Effector CD4-positive, alpha-beta T cell (primary cell): Measurements from ENCODE around the gene DAPP1.

Experiments used
- DNase-seq: peaks from one replicate; pipeline ENCODE4 v3.0.0-alpha.2; 2020

The DAPP1 gene

GRCh38 chr4:99857307-99857706, 40.7 kb downstream of the DAPP1 start:
- DNase-seq, result no peak

DNA sequence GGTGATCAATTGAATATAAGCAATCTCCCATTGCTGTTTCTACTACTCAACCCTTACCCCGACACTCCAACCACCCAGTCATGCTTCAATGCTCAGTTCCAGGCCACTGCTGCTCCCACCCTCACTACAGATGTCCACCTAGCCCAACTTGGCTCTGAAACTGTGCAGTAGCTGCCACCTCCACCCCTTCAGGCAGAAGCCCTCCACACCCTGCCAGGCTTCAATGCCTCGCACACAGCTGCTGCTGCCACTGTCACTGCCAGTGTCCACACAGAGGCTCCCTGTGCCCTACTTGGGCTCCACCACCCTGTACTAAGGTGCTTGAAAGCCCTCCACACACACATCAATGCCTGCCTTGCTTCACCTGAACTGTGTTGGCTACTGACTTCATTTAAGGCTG, 43.0 kb downstream of the DAPP1 start:
- no peak for DNase-seq

DNA sequence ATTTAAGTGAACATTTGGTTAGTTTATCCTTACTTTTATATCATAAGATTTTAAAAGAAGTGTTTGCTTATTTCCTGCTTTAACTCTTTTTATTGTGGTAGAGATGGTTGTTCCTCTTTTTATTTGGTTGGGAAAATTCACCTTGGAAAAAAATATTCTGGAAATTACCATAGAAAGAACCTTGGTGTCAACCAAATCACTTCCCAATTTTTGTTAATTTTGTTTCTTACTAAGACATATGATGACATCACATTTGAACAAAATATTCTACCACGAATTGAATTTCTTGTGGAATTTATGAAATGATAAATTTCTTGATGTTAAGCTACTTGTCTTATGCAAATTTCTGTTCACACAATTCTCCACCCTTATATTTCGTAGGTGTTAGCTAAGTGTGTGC, 43.9 kb downstream of the DAPP1 start:
- DNase-seq, result no peak

GRCh38 chr4:99861120-99861905, 44.7 kb downstream of the DAPP1 start:
- no peak for DNase-seq

- no peak for DNase-seq
Observed at GRCh38 chr4:99863804-99864203, 47.2 kb downstream of the DAPP1 start.

DNA sequence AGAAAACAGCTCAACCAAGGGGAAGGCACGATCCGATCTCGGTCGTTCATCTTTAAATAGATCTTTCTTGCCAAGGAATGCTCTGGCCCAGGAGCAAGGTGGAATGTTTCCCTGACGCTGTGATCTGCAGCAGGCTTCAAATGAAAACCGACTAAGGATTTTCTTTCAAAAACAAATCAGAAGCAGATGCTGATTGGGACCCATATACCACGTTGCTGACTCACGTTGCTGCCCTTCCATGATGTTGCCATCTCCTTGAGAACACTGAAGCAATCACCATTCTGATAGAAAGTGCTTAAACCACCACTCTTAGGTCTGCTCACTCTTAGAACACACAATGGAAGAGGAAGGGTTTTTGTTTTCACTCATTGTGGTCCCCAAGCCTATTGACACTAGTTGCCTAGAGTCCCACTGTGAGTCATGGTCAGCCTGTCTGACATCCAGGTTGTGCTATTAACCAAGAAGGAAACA, 51.5 kb downstream of the DAPP1 start:
- DNase-seq, result no peak

DNA sequence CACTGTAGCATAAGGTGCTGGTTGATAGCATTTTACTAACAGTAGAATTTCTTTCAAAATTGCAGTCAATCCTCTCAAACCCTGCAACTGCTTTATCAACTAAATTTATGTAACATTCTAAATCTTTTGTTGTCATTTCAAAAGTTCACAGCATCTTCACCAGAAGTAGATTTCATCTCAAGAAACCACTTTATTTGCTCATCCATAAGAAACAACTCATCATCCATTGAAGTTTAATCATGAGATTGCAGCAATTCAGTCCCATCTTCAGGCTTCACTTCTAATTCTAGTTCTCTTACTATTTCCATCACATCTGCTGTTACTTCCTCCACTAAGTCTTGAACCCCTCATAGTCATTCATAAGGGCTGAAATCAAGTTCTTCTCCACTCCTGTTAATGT, 55.9 kb downstream of the DAPP1 start:
- no peak for DNase-seq

- DNase-seq, result no peak
Observed at GRCh38 chr4:99875071-99875470, 58.4 kb downstream of the DAPP1 start.

- no peak for DNase-seq
Observed at GRCh38 chr4:99876946-99877345, 60.3 kb downstream of the DAPP1 start.

GRCh38 chr4:99878604-99879003, 62.0 kb downstream of the DAPP1 start:
- no peak for DNase-seq

DNA sequence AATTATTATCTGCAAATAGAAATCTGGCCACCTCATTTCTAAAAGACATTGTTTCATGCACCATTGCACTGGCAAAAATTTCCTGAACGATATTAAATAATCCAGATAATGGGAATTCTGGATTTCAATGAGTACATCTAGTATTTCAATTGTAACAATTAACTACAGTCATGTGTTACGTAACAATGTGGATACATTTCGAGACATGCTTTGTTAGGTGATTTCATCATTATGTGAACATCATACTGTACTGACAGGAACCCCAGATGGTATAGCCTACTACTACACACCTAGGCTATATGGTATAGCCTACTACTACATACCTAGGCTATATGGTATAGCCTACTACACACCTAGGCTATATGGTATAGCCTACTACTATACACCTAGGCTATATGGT, 62.8 kb downstream of the DAPP1 start:
- no peak for DNase-seq

DNA sequence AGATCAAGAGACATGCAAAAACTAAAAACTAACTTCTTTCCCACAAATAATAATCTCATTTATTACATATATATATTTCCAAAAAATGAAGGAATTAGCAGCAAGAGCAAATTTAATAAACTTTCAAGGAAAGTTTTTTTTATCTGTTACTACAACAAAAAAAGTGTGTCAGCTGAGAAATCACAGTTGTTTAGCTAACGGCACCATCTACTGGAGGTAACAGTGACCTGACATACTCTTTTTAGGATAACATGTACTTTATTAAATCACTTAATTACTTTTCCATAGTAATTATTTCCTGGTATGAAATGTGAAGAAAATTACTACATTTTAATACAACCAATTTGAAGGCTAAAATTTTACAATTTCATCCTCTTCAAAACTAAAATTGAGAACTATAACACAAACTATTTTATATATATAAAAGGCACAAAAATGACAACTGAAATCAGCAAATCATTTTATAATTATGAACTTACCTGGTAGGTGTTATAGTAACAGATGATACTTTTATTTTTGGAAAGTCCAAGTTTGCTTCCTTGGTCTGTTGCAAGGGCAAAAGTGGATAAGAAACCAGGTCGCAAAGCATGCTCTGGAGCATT, 68.5 kb downstream of the DAPP1 start:
- peak; percentile 19 for DNase-seq

DNA sequence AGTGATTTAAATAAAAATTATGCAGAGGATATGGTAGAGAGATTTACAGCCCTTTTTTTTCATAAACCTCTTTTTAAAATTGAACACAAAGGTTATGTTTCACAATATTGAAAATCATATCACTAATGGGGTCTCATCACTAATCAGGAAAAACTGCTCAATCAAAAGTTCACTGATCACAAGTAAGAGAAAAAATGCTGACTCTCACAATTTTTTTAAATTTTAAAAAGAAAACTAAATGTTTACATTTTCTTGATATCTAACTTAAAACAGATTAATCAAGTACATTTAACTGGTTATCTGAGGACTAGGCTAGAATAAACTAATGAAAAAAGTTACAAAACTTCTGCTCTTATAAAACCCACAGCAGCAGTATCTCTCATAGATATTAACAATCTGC, 69.1 kb downstream of the DAPP1 start:
- DNase-seq, result no peak

GRCh38 chr4:99886146-99886545, 69.5 kb downstream of the DAPP1 start:
- DNase-seq, result no peak

DNA sequence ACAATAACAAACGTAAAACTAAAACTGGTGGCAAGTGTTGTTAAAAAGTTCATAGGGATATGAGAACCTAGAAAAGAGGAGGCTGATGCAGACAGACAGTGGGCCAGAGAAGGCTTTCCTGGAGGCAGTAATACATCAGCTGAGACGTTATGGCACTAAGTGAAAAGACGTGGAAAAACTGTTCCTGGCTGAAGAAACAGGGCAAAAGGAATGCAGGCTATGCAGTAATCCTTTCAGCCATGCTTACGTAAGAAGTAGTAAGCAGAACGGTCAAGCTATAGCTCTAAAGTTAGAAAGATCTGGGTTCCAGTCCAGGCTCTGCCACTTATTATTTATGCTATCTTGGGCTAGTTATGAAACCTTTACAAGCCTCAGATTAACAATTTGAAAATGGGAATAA, 71.2 kb downstream of the DAPP1 start:
- DNase-seq, result no peak

GRCh38 chr4:99891351-99891750, 74.7 kb downstream of the DAPP1 start:
- DNase-seq, result no peak

- no peak for DNase-seq
Observed at GRCh38 chr4:99893029-99893428, 76.4 kb downstream of the DAPP1 start.

DNA sequence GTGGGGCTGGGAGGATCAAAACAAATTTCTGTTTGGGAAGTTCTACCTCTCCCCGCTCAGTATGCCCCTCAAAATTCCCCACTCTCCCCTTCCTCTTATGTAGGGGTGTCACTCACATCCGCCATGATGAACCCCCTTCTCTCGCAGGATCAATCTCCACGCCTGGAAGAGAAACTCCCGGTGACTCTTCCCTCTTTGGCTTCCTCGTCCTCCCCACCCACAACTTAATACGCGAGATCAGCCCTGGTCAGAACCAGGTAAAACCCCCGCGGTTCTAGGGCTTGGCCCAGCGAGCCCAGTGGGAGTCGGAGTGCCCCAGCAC, 77.2 kb downstream of the DAPP1 start:
- no peak for DNase-seq

- peak; percentile 86 for DNase-seq
Observed at GRCh38 chr4:99894161-99894997, 77.8 kb downstream of the DAPP1 start, which contains the start of gene LAMTOR3. Gene LAMTOR3 (minus strand): TSS chr4:99894427. CDS start chr4:99893963, 464 bp downstream.

DNA sequence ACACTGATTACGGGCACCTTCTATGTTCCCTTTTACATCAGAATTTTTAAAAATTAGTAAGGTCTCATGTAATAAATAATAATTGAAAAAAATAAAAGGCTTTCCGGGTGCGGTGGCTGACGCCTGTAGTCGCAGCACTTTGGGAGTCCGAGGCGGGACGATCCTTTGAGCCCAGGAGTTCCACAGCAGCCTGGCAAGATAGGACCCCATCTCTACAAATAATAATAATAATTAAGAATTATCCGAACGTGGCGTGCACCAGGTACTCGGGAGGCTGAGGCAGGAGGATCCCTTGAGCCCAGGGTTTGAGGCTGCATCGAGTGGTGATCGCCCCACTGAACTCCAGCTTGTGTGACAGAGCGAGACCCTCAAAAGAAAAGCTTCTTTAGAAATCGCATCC, 78.4 kb downstream of the DAPP1 start:
- no peak for DNase-seq

DNA sequence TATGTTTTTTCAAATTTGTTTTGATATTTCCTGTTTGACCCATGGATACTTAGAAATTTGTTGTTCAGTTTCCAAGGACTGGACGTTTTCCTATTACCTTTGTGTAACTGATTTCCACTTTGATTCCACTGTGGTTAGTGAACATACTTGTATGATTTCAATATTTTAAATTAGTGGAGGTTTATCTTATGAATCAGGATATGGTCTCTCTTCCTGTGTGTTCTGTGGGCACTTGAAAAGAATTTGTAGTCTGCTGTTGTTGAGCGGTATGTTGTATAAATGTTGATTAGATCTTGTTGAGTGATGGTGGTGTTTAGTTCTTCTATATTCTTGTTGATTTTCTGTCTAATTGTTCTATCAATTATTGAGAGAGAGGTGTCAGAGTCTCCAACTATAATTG, 98.8 kb downstream of the DAPP1 start:
- no peak for DNase-seq

DNA sequence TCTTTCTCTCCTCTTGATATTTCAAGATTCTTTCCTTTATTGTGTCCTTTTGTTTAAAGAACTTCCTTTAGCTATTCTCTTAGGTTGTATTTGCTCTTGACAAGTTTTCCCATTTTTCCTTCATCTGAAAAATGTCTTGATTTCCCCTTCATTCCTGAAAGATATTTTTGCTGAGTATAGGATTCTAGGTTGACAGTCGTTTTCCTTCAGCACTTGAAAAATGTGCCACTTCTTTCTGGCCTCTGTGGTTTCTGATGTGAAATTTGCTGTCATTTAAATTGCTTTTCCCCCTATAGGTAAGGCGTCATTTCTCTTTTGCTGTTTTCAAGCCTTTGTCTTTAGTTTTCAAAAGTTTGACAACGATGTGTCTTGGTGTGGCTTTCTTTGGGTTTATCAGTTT, 100.9 kb downstream of the DAPP1 start:
- DNase-seq, result no peak

- DNase-seq, result no peak
Observed at GRCh38 chr4:99918656-99919055, 102.0 kb downstream of the DAPP1 start.
